CD4-positive, alpha-beta T cell (primary cell): ENCODE results near the gene MTHFR. TPM values are rescaled to one million over a fixed set of nuclear protein-coding genes. Genes with fewer than 3 reads are reported as not detected.

ENCODE experiments used
- ATAC-seq: fragments of 200-7000 bp; cut with Tn5 transposase; one replicate; pipeline ENCODE4 v1.10.0; 2022; ENCODE audit warnings: mild to moderate bottlenecking; ENCODE audit not compliant: poor library complexity
- CTCF ChIA-PET: fragments of 350-600 bp; sonication (Branson Sonifier 250); formaldehyde crosslinking; loops from one replicate; lab custom pipeline; 2021; ENCODE audit warnings: antibody characterized with exemption, inconsistent platforms; lab: Charles Lee
- POLR2A ChIA-PET: fragments of 350-600 bp; sonication (Branson Sonifier 250); formaldehyde crosslinking; loops from one replicate; lab custom pipeline; 2021; ENCODE audit warnings: antibody characterized with exemption, inconsistent platforms; lab: Charles Lee
- DNase-seq, 14 experiments: peaks; one replicate each; pipeline ENCODE4 v3.0.0-alpha.2; 2013 to 2020; ENCODE audit warnings: mixed read lengths in 2 of 14
- H3K27ac ChIP-seq, 2 donors: one replicate each; pipeline versions ENCODE4 v1.5.1 to v1.7.0; 2013; ENCODE audit warnings: low read length in 2 of 2, low read depth in 1 of 2, mild to moderate bottlenecking in 1 of 2
- H3K27me3 ChIP-seq, 2 experiments: 1 replicate in 1 of 2; 2 replicates in 1 of 2; pipeline versions ENCODE4 v1.6.1 to v1.7.0; 2013; ENCODE audit warnings: low read length in 2 of 2, control low read depth in 1 of 2, mild to moderate bottlenecking in 1 of 2, moderate library complexity in 1 of 2; ENCODE audit not compliant: insufficient read depth in 2 of 2, control insufficient read depth in 1 of 2
- H3K36me3 ChIP-seq: one replicate; pipeline ENCODE4 v1.6.1; 2013; ENCODE audit warnings: low read length, control low read depth; ENCODE audit not compliant: insufficient read depth
- H3K4me1 ChIP-seq: one replicate; pipeline ENCODE4 v1.6.1; 2013; ENCODE audit warnings: low read length, control low read depth; ENCODE audit not compliant: insufficient read depth
- H3K4me3 ChIP-seq: one replicate; pipeline ENCODE4 v1.5.1; 2013; ENCODE audit warnings: mild to moderate bottlenecking, low read length, moderate library complexity
- H3K9me3 ChIP-seq, 2 experiments: 1 replicate in 1 of 2; 2 replicates in 1 of 2; pipeline versions ENCODE4 v1.6.1 to v1.7.0; 2013; ENCODE audit warnings: low read length in 2 of 2, mild to moderate bottlenecking in 2 of 2, control low read depth in 1 of 2, moderate library complexity in 1 of 2; ENCODE audit not compliant: control insufficient read depth in 1 of 2, insufficient read depth in 1 of 2
- H3K27ac Mint-ChIP-seq: one replicate; pipeline ENCODE4 v1.8.0; 2020; ENCODE audit warnings: mixed read lengths
- H3K27me3 Mint-ChIP-seq: one replicate; pipeline ENCODE4 v1.8.0; 2021; ENCODE audit warnings: mixed read lengths
- H3K36me3 Mint-ChIP-seq: one replicate; pipeline ENCODE4 v1.8.0; 2021; ENCODE audit warnings: low read depth, mixed read lengths
- H3K4me1 Mint-ChIP-seq: one replicate; pipeline ENCODE4 v1.8.0; 2021; ENCODE audit warnings: low read depth, mixed read lengths
- H3K4me3 Mint-ChIP-seq: one replicate; pipeline ENCODE4 v1.8.0; 2020; ENCODE audit warnings: mild to moderate bottlenecking, mixed read lengths
- H3K9me3 Mint-ChIP-seq: one replicate; pipeline ENCODE4 v1.8.0; 2020; ENCODE audit warnings: mixed read lengths
- CTCF ChIP-seq: fragments of 200-600 bp; IDR thresholded peaks from one replicate; pipeline ENCODE4 v1.8.0; 2022; ENCODE audit warnings: antibody characterized with exemption, mild to moderate bottlenecking
- intact Hi-C, 2 experiments: fragments of 100-400 bp; cut with DNase I in 1 of 2; cut with micrococcal nuclease in 1 of 2; formaldehyde crosslinking; loops; one replicate each; pipeline versions ENCODE4 v1.15.1 to v1.9.0; 2023 to 2025; cut with DNase I, micrococcal nuclease
- total RNA-seq, 174 experiments: library from RNA in 2 of 174; stranded (reverse) in 2 of 174; gene quantifications; one replicate each; pipeline ENCODE4 v1.2.3 and lab custom pipeline; 2021 to 2026

The MTHFR gene
- total RNA-seq, 2 experiments from 2014 or later: 30.8 to 31.3 TPM

- Mint-ChIP-seq H3K36me3 (peaks cover 69% of the 10 kb centered on the region), H3K9me3 (no peaks in the 10 kb centered on the region), H3K27ac (no peak overlapping the region), H3K4me3 (no peak overlapping the region), H3K4me1 (no peaks in the 10 kb centered on the region), H3K27me3 (no peaks in the 10 kb centered on the region)
- intact Hi-C loops: no loop called here
- no peak for TF ChIP-seq CTCF
- H3K27me3 ChIP-seq: no peaks in the 10 kb centered on the region
- no peak overlapping the region for H3K27ac ChIP-seq
- no peaks in the 10 kb centered on the region for H3K4me1 ChIP-seq
- ChIA-PET CTCF (interaction anchor here (1.3 kb wide), 1 partner anchor 79 kb away, joined by 3 read pairs; no protein-coding TSS in a partner anchor), POLR2A (no interaction called here)
- ATAC-seq (no peak), DNase-seq (no peak)
- H3K4me3 ChIP-seq: no peak overlapping the region
- H3K36me3 ChIP-seq: peaks cover 50% of the 10 kb centered on the region
- H3K9me3 ChIP-seq: no peaks in the 10 kb centered on the region
Measured at GRCh38 chr1:11828511-11828910, 22.7 kb upstream of the MTHFR start.

DNA sequence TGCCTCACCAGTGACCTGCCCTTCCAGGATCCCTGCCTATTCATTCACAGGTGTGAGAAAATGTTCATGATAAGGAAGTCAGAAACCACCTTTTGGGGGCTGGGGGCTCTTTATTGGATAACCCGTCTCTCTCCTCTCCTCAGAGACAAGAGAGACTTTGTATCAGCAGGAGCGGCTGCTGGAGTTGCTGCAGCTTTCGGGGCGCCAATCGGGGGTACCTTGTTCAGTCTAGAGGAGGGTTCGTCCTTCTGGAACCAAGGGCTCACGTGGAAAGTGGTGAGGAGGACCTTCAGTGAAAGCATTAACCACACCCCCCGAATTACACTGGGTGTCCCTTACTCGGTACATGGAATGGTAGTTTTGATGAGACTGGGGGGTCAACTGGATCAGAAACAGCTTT lies 21.2 kb upstream of the MTHFR start:
- no peak for TF ChIP-seq CTCF
- Mint-ChIP-seq H3K27me3 (no peaks in the 10 kb centered on the region), H3K27ac (no peak overlapping the region), H3K36me3 (peaks cover 59% of the 10 kb centered on the region), H3K9me3 (no peaks in the 10 kb centered on the region), H3K4me3 (no peak overlapping the region), H3K4me1 (no peaks in the 10 kb centered on the region)
- no peak for ATAC-seq
- no peaks in the 10 kb centered on the region for H3K4me1 ChIP-seq
- H3K4me3 ChIP-seq: no peak overlapping the region
- no peaks in the 10 kb centered on the region for H3K9me3 ChIP-seq
- DNase-seq: no peak
- peaks cover 55% of the 10 kb centered on the region for H3K36me3 ChIP-seq
- ChIA-PET POLR2A (no interaction called here), CTCF (no interaction called here)
- intact Hi-C loops: no loop called here
- H3K27ac ChIP-seq: no peak overlapping the region
- H3K27me3 ChIP-seq: no peaks in the 10 kb centered on the region

GRCh38 chr1:11825131-11825530 lies 19.4 kb upstream of the MTHFR start:
- no peak overlapping the region for H3K4me3 Mint-ChIP-seq

More at GRCh38 chr1:11825131-11825530, 19.4 kb upstream of the MTHFR start:
- Mint-ChIP-seq H3K9me3 (no peaks in the 10 kb centered on the region), H3K36me3 (peaks cover 65% of the 10 kb centered on the region), H3K27ac (no peak overlapping the region), H3K27me3 (no peaks in the 10 kb centered on the region), H3K4me1 (no peaks in the 10 kb centered on the region)
- no peak overlapping the region for H3K27ac ChIP-seq
- ChIA-PET POLR2A (interaction anchor here (0.8 kb wide), 1 partner anchor 18 kb away, joined by 4 read pairs; no protein-coding TSS in a partner anchor), CTCF (no interaction called here)
- no peak for ATAC-seq
- DNase-seq: no peak
- TF ChIP-seq CTCF: no peak
- H3K4me3 ChIP-seq: no peak overlapping the region
- H3K27me3 ChIP-seq: no peaks in the 10 kb centered on the region
- H3K9me3 ChIP-seq: no peaks in the 10 kb centered on the region
- H3K36me3 ChIP-seq: peaks cover 57% of the 10 kb centered on the region
- intact Hi-C loops: no loop called here
- no peaks in the 10 kb centered on the region for H3K4me1 ChIP-seq
